Midbrain (tissue), 1 donor: ENCODE measurements around the gene ARHGAP18.

ENCODE experiments used
- DNase-seq: peaks from one replicate; lab custom pipeline; 2025; lab: John Stamatoyannopoulos, UW

The ARHGAP18 gene

GRCh38 chr6:129691709-129692108 is 18.3 kb downstream of the ARHGAP18 start:
- no peak for DNase-seq

- no peak for DNase-seq
These were observed 18.8 kb downstream of the ARHGAP18 start for GRCh38 chr6:129691043-129691640.

GRCh38 chr6:129686941-129687627 is 22.9 kb downstream of the ARHGAP18 start:
- no peak for DNase-seq

GRCh38 chr6:129685662-129686031 is 24.3 kb downstream of the ARHGAP18 start:
- no peak for DNase-seq

GRCh38 chr6:129684903-129685661 is 24.9 kb downstream of the ARHGAP18 start:
- no peak for DNase-seq

GRCh38 chr6:129684323-129684884 is 25.6 kb downstream of the ARHGAP18 start:
- no peak for DNase-seq

- peak; percentile 39 for DNase-seq
These were observed 26.2 kb downstream of the ARHGAP18 start for GRCh38 chr6:129683601-129684322.

GRCh38 chr6:129681913-129682205 is 28.1 kb downstream of the ARHGAP18 start:
- no peak for DNase-seq

- no peak for DNase-seq
These were observed 29.3 kb downstream of the ARHGAP18 start for GRCh38 chr6:129680633-129681032.

- no peak for DNase-seq
These were observed 30.2 kb downstream of the ARHGAP18 start for GRCh38 chr6:129679758-129680157.

- DNase-seq: no peak
These were observed 30.7 kb downstream of the ARHGAP18 start for GRCh38 chr6:129679275-129679674.

- no peak for DNase-seq
These were observed 31.5 kb downstream of the ARHGAP18 start for GRCh38 chr6:129678463-129678862.

GRCh38 chr6:129677620-129678325 is 32.2 kb downstream of the ARHGAP18 start:
- DNase-seq: no peak

- DNase-seq: no peak
These were observed 34.1 kb downstream of the ARHGAP18 start for GRCh38 chr6:129675669-129676472.

GRCh38 chr6:129673748-129674147 is 36.2 kb downstream of the ARHGAP18 start:
- DNase-seq: no peak

GRCh38 chr6:129672881-129673631 is 36.9 kb downstream of the ARHGAP18 start:
- DNase-seq: no peak

- no peak for DNase-seq
These were observed 37.7 kb downstream of the ARHGAP18 start for GRCh38 chr6:129672341-129672682.

- no peak for DNase-seq
These were observed 38.3 kb downstream of the ARHGAP18 start for GRCh38 chr6:129671442-129672340.

GRCh38 chr6:129670634-129671033 is 39.3 kb downstream of the ARHGAP18 start:
- DNase-seq: no peak
